ENCODE measurements around the gene SLC35F1.

SLC35F1 gene

DNA sequence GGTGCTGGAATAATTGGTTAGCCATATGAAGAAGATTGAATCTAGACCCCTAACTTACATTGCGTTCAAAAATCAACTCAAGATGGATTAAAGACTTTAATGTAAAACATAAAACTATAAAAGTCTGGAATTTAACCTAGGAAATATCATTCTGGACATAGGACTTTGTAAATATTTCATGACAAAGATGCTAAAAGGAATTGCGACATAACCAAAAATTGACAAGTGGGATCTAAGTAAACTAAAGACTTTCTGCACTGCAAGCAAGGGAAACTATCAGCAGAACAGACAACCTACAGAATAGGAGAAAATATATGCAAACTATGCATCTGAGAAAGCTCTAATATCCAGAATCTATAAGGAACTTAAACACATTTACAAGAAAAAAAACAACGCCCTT is 45.5 kb upstream of the SLC35F1 start:
- Histone ChIP-seq H3K9me3 (ENCODE audit: control insufficient read depth, insufficient read depth, low read depth, low read length) (no peaks in the 10 kb centered on the region), H3K4me1 (ENCODE audit: control insufficient read depth, insufficient read depth, low read length) (no peaks in the 10 kb centered on the region), H3K27ac (ENCODE audit: extremely low read depth, low read depth, low read length) (no peak overlapping the region), H3K4me3 (ENCODE audit: low read depth, low read length) (no peak overlapping the region), H3K36me3 (ENCODE audit: control insufficient read depth in 2 of 2, insufficient read depth in 1 of 2, low read length in 2 of 2) (no peaks in the 10 kb centered on the region)
- CTCF ChIA-PET = no interaction called here
- TF ChIP-seq ZBTB7A (tag by site-specific recombination; IDR thresholded peaks at IDR 0.05; ENCODE audit: low read depth) = no peak
- TF ChIP-seq ZNF404 (tag by site-specific recombination; IDR thresholded peaks at IDR 0.05) = no peak
- TF ChIP-seq, protein P1, sequence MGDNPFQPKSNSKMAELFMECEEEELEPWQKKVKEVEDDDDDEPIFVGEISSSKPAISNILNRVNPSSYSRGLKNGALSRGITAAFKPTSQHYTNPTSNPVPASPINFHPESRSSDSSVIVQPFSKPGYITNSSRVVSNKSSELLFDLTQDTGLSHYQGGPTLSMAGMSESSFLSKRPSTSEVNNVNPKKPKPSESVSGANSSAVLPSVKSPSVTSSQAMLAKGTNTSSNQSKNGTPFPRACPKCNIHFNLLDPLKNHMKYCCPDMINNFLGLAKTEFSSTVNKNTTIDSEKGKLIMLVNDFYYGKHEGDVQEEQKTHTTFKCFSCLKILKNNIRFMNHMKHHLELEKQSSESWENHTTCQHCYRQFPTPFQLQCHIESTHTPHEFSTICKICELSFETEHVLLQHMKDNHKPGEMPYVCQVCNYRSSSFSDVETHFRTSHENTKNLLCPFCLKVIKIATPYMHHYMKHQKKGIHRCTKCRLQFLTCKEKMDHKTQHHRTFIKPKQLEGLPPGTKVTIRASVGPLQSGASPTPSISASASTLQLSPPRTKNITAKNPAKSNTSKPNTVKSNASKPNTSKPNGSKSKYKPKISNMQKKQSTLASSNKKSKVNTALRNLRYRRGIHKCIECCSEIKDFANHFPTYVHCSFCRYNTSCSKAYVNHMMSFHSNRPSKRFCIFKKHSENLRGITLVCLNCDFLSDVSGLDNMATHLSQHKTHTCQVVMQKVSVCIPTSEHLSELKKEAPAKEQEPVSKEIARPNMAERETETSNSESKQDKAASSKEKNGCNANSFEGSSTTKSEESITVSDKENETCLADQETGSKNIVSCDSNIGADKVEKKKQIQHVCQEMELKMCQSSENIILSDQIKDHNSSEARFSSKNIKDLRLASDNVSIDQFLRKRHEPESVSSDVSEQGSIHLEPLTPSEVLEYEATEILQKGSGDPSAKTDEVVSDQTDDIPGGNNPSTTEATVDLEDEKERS (tag by site-specific recombination; IDR thresholded peaks at IDR 0.05) = no peak
- no peak for TF ChIP-seq ZNF175 (tag by site-specific recombination; IDR thresholded peaks at IDR 0.05)
- TF ChIP-seq ZNF433 (tag by site-specific recombination; IDR thresholded peaks at IDR 0.05; ENCODE audit: low read depth) = no peak
- no peak for TF ChIP-seq ZNF530 (tag by site-specific recombination; IDR thresholded peaks at IDR 0.05; ENCODE audit: low read depth)
- TF ChIP-seq, protein P2, sequence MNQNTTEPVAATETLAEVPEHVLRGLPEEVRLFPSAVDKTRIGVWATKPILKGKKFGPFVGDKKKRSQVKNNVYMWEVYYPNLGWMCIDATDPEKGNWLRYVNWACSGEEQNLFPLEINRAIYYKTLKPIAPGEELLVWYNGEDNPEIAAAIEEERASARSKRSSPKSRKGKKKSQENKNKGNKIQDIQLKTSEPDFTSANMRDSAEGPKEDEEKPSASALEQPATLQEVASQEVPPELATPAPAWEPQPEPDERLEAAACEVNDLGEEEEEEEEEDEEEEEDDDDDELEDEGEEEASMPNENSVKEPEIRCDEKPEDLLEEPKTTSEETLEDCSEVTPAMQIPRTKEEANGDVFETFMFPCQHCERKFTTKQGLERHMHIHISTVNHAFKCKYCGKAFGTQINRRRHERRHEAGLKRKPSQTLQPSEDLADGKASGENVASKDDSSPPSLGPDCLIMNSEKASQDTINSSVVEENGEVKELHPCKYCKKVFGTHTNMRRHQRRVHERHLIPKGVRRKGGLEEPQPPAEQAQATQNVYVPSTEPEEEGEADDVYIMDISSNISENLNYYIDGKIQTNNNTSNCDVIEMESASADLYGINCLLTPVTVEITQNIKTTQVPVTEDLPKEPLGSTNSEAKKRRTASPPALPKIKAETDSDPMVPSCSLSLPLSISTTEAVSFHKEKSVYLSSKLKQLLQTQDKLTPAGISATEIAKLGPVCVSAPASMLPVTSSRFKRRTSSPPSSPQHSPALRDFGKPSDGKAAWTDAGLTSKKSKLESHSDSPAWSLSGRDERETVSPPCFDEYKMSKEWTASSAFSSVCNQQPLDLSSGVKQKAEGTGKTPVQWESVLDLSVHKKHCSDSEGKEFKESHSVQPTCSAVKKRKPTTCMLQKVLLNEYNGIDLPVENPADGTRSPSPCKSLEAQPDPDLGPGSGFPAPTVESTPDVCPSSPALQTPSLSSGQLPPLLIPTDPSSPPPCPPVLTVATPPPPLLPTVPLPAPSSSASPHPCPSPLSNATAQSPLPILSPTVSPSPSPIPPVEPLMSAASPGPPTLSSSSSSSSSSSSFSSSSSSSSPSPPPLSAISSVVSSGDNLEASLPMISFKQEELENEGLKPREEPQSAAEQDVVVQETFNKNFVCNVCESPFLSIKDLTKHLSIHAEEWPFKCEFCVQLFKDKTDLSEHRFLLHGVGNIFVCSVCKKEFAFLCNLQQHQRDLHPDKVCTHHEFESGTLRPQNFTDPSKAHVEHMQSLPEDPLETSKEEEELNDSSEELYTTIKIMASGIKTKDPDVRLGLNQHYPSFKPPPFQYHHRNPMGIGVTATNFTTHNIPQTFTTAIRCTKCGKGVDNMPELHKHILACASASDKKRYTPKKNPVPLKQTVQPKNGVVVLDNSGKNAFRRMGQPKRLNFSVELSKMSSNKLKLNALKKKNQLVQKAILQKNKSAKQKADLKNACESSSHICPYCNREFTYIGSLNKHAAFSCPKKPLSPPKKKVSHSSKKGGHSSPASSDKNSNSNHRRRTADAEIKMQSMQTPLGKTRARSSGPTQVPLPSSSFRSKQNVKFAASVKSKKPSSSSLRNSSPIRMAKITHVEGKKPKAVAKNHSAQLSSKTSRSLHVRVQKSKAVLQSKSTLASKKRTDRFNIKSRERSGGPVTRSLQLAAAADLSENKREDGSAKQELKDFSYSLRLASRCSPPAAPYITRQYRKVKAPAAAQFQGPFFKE (tag by site-specific recombination; IDR thresholded peaks at IDR 0.05; ENCODE audit: borderline replicate concordance) = no peak
- no peak for TF ChIP-seq BCL11B (tag by site-specific recombination; IDR thresholded peaks at IDR 0.05; ENCODE audit: low read depth)
- TF ChIP-seq ZNF23 (tag by site-specific recombination; IDR thresholded peaks at IDR 0.05; ENCODE audit: borderline replicate concordance) = no peak
- TF ChIP-seq ZNF292 (tag by site-specific recombination; IDR thresholded peaks at IDR 0.05; ENCODE audit: borderline replicate concordance, low read depth) = no peak
- TF ChIP-seq ZNF366 (tag by site-specific recombination; conservative IDR thresholded peaks at IDR 0.05) = no peak
- TF ChIP-seq, protein P3, sequence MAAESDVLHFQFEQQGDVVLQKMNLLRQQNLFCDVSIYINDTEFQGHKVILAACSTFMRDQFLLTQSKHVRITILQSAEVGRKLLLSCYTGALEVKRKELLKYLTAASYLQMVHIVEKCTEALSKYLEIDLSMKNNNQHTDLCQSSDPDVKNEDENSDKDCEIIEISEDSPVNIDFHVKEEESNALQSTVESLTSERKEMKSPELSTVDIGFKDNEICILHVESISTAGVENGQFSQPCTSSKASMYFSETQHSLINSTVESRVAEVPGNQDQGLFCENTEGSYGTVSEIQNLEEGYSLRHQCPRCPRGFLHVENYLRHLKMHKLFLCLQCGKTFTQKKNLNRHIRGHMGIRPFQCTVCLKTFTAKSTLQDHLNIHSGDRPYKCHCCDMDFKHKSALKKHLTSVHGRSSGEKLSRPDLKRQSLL (tag by site-specific recombination; IDR thresholded peaks at IDR 0.05) = no peak
- no peak for TF ChIP-seq ZNF830 (tag by site-specific recombination; IDR thresholded peaks at IDR 0.05; ENCODE audit: low read depth)
- TF ChIP-seq ZNF302 (tag by site-specific recombination; IDR thresholded peaks at IDR 0.05; ENCODE audit: low read depth) = no peak
- TF ChIP-seq ZNF211 (tag by site-specific recombination; IDR thresholded peaks at IDR 0.05; ENCODE audit: low read depth) = no peak
- TF ChIP-seq ZNF585B (tag by site-specific recombination; IDR thresholded peaks at IDR 0.05) = no peak
- no peak for TF ChIP-seq RBAK (tag by site-specific recombination; IDR thresholded peaks at IDR 0.05)
- no peak for TF ChIP-seq ZNF157 (tag by site-specific recombination; IDR thresholded peaks at IDR 0.05)
- no peak for TF ChIP-seq ZNF654 (tag by site-specific recombination; IDR thresholded peaks at IDR 0.05; ENCODE audit: low read depth)
- TF ChIP-seq ZNF214 (tag by site-specific recombination; IDR thresholded peaks at IDR 0.05; ENCODE audit: borderline replicate concordance) = no peak
- POLR2A ChIA-PET = no interaction called here
